SK-N-SH (cell line): ENCODE results near the gene ANKRD12. TPM values are rescaled to one million over a fixed set of nuclear protein-coding genes. Genes with fewer than 3 reads are reported as not detected.
"Not testable (repeated sequence)": the region's sequence is repeated elsewhere in the genome, so short reads cannot be mapped to it uniquely, and the experiment has no call there.

Experiments
- CTCF ChIA-PET: fragments of 300-600, 350-600 bp; formaldehyde crosslinking; extraction: SDS; loops from one replicate; lab custom pipeline; 2021; lab: Yijun Ruan, JAX
- POLR2A ChIA-PET: fragments of 350-600 bp; sonication (Branson Sonifier 250); formaldehyde crosslinking; extraction: SDS; loops from one replicate; lab custom pipeline; 2020; ENCODE audit warnings: antibody characterized with exemption, inconsistent platforms; lab: Yijun Ruan, JAX
- DNase-seq: peaks from one replicate; pipeline ENCODE4 v3.0.0; 2012
- H2AFZ ChIP-seq: fragments of 200-600 bp; sonication (generic); 2 replicates; pipeline ENCODE4 v1.8.1; 2016; ENCODE audit warnings: antibody characterized with exemption, mild to moderate bottlenecking, low read depth
- H3F3A ChIP-seq: fragments of 200-600 bp; sonication (generic); replicated peaks from 2 replicates; pipeline ENCODE3; 2016; ENCODE audit warnings: antibody characterized with exemption, mild to moderate bottlenecking; ENCODE audit not compliant: insufficient read depth
- H3K27ac ChIP-seq, 2 experiments: fragments of 200-500 bp in 1 of 2; fragments of 200-600 bp in 1 of 2; sonication (Bioruptor generic) in 1 of 2; sonication (generic), shearing (Covaris generic) in 1 of 2; 2 replicates each; pipeline versions ENCODE4 v1.5.1 to v1.6.1; 2014 to 2016; ENCODE audit warnings: low read depth in 2 of 2, inconsistent platforms in 1 of 2, low read length in 1 of 2, mild to moderate bottlenecking in 1 of 2, mixed read lengths in 1 of 2
- H3K27me3 ChIP-seq: fragments of 200-600 bp; sonication (generic), shearing (Covaris generic); 2 replicates; pipeline ENCODE4 v1.6.1; 2016; ENCODE audit warnings: mixed run types; ENCODE audit not compliant: insufficient read depth
- H3K36me3 ChIP-seq, 2 experiments: fragments of 200-500 bp in 1 of 2; fragments of 200-600 bp in 1 of 2; sonication (Bioruptor generic) in 1 of 2; sonication (generic) in 1 of 2; replicated peaks in 1 of 2; 2 replicates each; pipeline versions ENCODE3 to v1.5.1; 2014 to 2016; ENCODE audit warnings: low read length in 1 of 2, mild to moderate bottlenecking in 1 of 2; ENCODE audit not compliant: insufficient read depth in 2 of 2, control insufficient read depth in 1 of 2
- H3K4me1 ChIP-seq, 2 experiments: fragments of 200-500 bp in 1 of 2; fragments of 200-600 bp in 1 of 2; sonication (Bioruptor generic) in 1 of 2; sonication (generic), shearing (Covaris generic) in 1 of 2; 2 replicates each; pipeline versions ENCODE4 v1.5.1 to v1.6.1; 2014 to 2016; ENCODE audit warnings: low read depth in 1 of 2, low read length in 1 of 2, mixed run types in 1 of 2; ENCODE audit not compliant: insufficient read depth in 2 of 2, control insufficient read depth in 1 of 2
- H3K4me2 ChIP-seq: fragments of 200-600 bp; sonication (generic), shearing (Covaris generic); 2 replicates; pipeline ENCODE4 v1.6.1; 2017; ENCODE audit warnings: mixed run types
- H3K4me3 ChIP-seq, 2 experiments: fragments of 200-500 bp in 1 of 2; fragments of 200-600 bp in 1 of 2; sonication (Bioruptor generic) in 1 of 2; sonication (generic), shearing (Covaris generic) in 1 of 2; 2 replicates each; pipeline versions ENCODE4 v1.5.1 to v1.8.1; 2014 to 2016; ENCODE audit warnings: low read depth in 2 of 2, inconsistent platforms in 1 of 2, low read length in 1 of 2, mild to moderate bottlenecking in 1 of 2, mixed read lengths in 1 of 2, moderate library complexity in 1 of 2
- H3K79me2 ChIP-seq: fragments of 200-600 bp; sonication (generic); 2 replicates; pipeline ENCODE4 v1.8.1; 2017; ENCODE audit warnings: mild to moderate bottlenecking; ENCODE audit not compliant: insufficient read depth
- H3K9ac ChIP-seq: fragments of 200-600 bp; sonication (generic); 2 replicates; pipeline ENCODE4 v1.6.1; 2017; ENCODE audit warnings: mixed run types
- H3K9me2 ChIP-seq: fragments of 200-600 bp; sonication (generic); 2 replicates; pipeline ENCODE4 v1.6.1; 2017; ENCODE audit warnings: mixed run types
- H3K9me3 ChIP-seq: fragments of 200-600 bp; sonication (generic); 2 replicates; pipeline ENCODE4 v1.6.1; 2017; ENCODE audit warnings: mixed run types, mild to moderate bottlenecking, moderate library complexity
- H4K20me1 ChIP-seq: fragments of 200-600 bp; sonication (generic); 2 replicates; pipeline ENCODE4 v1.6.1; 2017; ENCODE audit warnings: mild to moderate bottlenecking, mixed run types; ENCODE audit not compliant: insufficient read depth
- ELF1 ChIP-seq: IDR thresholded peaks from 2 replicates; pipeline ENCODE4 v1.4.0; 2012
- FOSL2 ChIP-seq: IDR thresholded peaks from 2 replicates; pipeline ENCODE4 v1.4.0; 2012; ENCODE audit warnings: low read depth, mild to moderate bottlenecking, moderate library complexity, borderline replicate concordance
- FOXM1 ChIP-seq: IDR thresholded peaks from 2 replicates; pipeline ENCODE4 v1.4.0; 2012; ENCODE audit warnings: low read depth, mild to moderate bottlenecking
- JUND ChIP-seq: IDR thresholded peaks from 2 replicates; pipeline ENCODE4 v1.4.0; 2012
- MEF2A ChIP-seq: IDR thresholded peaks from 2 replicates; pipeline ENCODE4 v1.4.0; 2012; ENCODE audit warnings: low read depth, borderline replicate concordance
- NFIC ChIP-seq: IDR thresholded peaks from 2 replicates; pipeline ENCODE4 v1.4.0; 2012; ENCODE audit warnings: borderline replicate concordance
- RCOR1 ChIP-seq: fragments of 150-350 bp; IDR thresholded peaks from 2 replicates; pipeline ENCODE4 v1.6.1; 2017; ENCODE audit warnings: antibody characterized with exemption, low read length
- RXRA ChIP-seq: IDR thresholded peaks from 2 replicates; pipeline ENCODE4 v1.4.0; 2012; ENCODE audit warnings: low read depth, mild to moderate bottlenecking, borderline replicate concordance
- SIN3A ChIP-seq: IDR thresholded peaks from 2 replicates; pipeline ENCODE4 v1.6.1; 2012; ENCODE audit warnings: low read depth, mild to moderate bottlenecking, low read length, moderate library complexity, borderline replicate concordance
- SMC3 ChIP-seq: IDR thresholded peaks from 2 replicates; pipeline ENCODE4 v1.6.1; 2012; ENCODE audit warnings: low read depth, low read length, improper control_type of control experiment
- TAF1 ChIP-seq: IDR thresholded peaks from 2 replicates; pipeline ENCODE4 v1.6.1; 2012; ENCODE audit warnings: low read depth, mild to moderate bottlenecking, low read length, moderate library complexity, borderline replicate concordance
- WGBS: methylation state at CpG from one replicate; pipeline ENCODE4 v1.1.6; 2017; ENCODE audit warnings: low lambda C conversion rate; 5-methylcytosine and 5-hydroxymethylcytosine counted together
- polyA plus RNA-seq, 3 experiments: library from polyadenylated mRNA; depleted of rRNA; stranded (reverse); fragments of >200 nt; gene quantifications; 2 replicates each; pipeline ENCODE4 v1.2.3, GENCODE V29; 2012
- TF ChIP-seq, protein P1 (sequence below): IDR thresholded peaks from 2 replicates; pipeline ENCODE4 v1.6.1; 2012; ENCODE audit warnings: mild to moderate bottlenecking, low read depth, low read length, moderate library complexity
- TF ChIP-seq, protein P2 (sequence below): fragments of 150-350 bp; IDR thresholded peaks from 2 replicates; pipeline ENCODE4 v1.6.1; 2017; ENCODE audit warnings: antibody characterized with exemption, low read length, low read depth, borderline replicate concordance
- TF ChIP-seq, protein P3 (sequence below): IDR thresholded peaks from 2 replicates; pipeline ENCODE4 v1.4.0; 2012; ENCODE audit warnings: low read depth, borderline replicate concordance

ANKRD12 gene
- polyA plus RNA-seq, 1 of the 3 experiments (the other 2 are of a cell fraction) = 1.3 TPM

DNA sequence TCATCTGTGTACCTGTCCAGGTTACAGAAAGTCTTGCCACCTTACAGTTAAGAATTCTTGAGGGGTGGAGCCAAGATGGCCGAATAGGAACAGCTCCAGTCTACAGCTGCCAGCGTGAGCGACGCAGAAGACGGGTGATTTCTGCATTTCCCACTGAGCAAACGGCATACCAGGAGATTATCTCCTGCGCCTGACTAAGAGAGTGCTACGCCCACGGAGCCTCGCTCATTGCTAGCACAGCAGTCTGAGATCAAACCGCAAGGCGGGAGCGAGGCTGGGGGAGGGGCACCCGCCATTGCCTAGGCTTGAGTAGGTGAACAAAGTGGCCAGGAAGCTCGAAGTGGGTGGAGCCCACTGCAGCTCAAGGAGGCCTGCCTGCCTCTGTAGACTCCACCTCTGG is 128.2 kb downstream of the ANKRD12 start:
- H3K27me3 ChIP-seq, POLR2A ChIA-PET, H3K27ac ChIP-seq, H3K4me3 ChIP-seq, H3K9me2 ChIP-seq, H3F3A ChIP-seq, H3K4me2 ChIP-seq, CTCF ChIA-PET, H3K79me2 ChIP-seq, H3K4me1 ChIP-seq, H3K9me3 ChIP-seq, H3K9ac ChIP-seq, DNase-seq, H4K20me1 ChIP-seq, H2AFZ ChIP-seq: not testable (repeated sequence)
- WGBS = 95% methylated on average over 14 of the region's 15 CpGs
- H3K36me3 ChIP-seq = peaks cover 3 to 27% of the 10 kb centered on the region in 2 experiments

DNA sequence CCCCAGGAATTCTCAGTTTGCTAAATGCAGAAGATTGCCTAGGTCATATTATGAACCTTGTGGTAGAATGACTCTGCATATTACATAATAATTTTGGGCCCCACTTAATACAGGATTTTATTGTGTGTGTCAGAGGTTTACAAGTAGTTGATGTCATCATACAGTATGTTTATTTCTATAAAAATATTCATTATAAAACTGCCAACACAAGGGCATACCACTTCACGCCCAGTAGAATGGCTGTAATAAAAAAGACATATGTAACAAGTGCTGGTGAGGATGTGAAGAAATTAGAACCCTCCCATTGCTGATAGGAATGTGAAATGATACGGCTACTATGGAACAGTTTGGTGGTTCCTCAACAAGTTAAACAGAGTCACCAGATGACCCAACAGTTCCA is 136.6 kb downstream of the ANKRD12 start:
- no peaks in the 10 kb centered on the region for H3K4me1 ChIP-seq
- DNase-seq = no peak
- POLR2A ChIA-PET = no interaction called here
- peaks cover 14 to 38% of the 10 kb centered on the region in 2 experiments for H3K36me3 ChIP-seq
- no peaks in the 10 kb centered on the region for H3K27me3 ChIP-seq
- H3K79me2 ChIP-seq = no peaks in the 10 kb centered on the region
- no peak overlapping the region for H3K27ac ChIP-seq
- no peak overlapping the region; a peak in 1 of 4 replicates for H3K4me3 ChIP-seq
- TF ChIP-seq RCOR1 = no peak
- H4K20me1 ChIP-seq = no peaks in the 10 kb centered on the region
- no peak overlapping the region for H2AFZ ChIP-seq
- no peak overlapping the region for H3K4me2 ChIP-seq
- 97% methylated on average over 2 of the region's 2 CpGs for WGBS
- no peaks in the 10 kb centered on the region; the same call in 1 of the 2 replicates for H3K9me3 ChIP-seq
- peaks cover under 1% of the 10 kb centered on the region for H3F3A ChIP-seq
- H3K9me2 ChIP-seq = no peaks in the 10 kb centered on the region
- H3K9ac ChIP-seq = no peak overlapping the region
- CTCF ChIA-PET = interaction anchor here (1.4 kb wide), 1 partner anchor 28 kb away, joined by 3 read pairs; no protein-coding TSS in a partner anchor

DNA sequence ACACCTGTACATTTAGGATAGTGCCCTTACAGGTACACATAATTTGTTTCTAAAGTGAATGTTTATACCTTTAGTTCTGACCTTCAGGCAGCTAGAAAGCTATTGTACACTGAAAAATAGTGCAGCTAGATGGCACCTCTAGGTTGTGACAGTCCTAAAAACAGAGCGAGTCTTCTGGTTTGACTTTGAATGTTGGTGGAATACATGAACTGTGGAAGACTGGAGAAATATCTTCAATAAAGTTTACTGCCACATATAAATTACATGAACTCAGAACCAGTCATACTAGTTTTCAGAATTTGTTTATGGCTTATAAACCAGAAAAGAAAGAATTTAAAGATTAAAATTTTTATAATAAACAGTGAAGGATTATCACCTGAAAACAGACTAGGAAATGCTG is 139.3 kb downstream of the ANKRD12 start:
- peaks cover 22 to 59% of the 10 kb centered on the region in 2 experiments for H3K36me3 ChIP-seq
- peaks cover 4% of the 10 kb centered on the region for H3F3A ChIP-seq
- no peak overlapping the region for H3K27ac ChIP-seq
- no peaks in the 10 kb centered on the region for H3K79me2 ChIP-seq
- no peaks in the 10 kb centered on the region for H3K27me3 ChIP-seq
- TF ChIP-seq RXRA (no peak), MEF2A (no peak), FOXM1 (no peak), TAF1 (no peak), FOSL2 (no peak), NFIC (no peak), SIN3A (no peak), ELF1 (no peak), SMC3 (no peak), JUND (no peak)
- TF ChIP-seq, protein P1, sequence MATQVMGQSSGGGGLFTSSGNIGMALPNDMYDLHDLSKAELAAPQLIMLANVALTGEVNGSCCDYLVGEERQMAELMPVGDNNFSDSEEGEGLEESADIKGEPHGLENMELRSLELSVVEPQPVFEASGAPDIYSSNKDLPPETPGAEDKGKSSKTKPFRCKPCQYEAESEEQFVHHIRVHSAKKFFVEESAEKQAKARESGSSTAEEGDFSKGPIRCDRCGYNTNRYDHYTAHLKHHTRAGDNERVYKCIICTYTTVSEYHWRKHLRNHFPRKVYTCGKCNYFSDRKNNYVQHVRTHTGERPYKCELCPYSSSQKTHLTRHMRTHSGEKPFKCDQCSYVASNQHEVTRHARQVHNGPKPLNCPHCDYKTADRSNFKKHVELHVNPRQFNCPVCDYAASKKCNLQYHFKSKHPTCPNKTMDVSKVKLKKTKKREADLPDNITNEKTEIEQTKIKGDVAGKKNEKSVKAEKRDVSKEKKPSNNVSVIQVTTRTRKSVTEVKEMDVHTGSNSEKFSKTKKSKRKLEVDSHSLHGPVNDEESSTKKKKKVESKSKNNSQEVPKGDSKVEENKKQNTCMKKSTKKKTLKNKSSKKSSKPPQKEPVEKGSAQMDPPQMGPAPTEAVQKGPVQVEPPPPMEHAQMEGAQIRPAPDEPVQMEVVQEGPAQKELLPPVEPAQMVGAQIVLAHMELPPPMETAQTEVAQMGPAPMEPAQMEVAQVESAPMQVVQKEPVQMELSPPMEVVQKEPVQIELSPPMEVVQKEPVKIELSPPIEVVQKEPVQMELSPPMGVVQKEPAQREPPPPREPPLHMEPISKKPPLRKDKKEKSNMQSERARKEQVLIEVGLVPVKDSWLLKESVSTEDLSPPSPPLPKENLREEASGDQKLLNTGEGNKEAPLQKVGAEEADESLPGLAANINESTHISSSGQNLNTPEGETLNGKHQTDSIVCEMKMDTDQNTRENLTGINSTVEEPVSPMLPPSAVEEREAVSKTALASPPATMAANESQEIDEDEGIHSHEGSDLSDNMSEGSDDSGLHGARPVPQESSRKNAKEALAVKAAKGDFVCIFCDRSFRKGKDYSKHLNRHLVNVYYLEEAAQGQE = no peak
- TF ChIP-seq, protein P2, sequence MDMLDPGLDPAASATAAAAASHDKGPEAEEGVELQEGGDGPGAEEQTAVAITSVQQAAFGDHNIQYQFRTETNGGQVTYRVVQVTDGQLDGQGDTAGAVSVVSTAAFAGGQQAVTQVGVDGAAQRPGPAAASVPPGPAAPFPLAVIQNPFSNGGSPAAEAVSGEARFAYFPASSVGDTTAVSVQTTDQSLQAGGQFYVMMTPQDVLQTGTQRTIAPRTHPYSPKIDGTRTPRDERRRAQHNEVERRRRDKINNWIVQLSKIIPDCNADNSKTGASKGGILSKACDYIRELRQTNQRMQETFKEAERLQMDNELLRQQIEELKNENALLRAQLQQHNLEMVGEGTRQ = no peak
- TF ChIP-seq, protein P3, sequence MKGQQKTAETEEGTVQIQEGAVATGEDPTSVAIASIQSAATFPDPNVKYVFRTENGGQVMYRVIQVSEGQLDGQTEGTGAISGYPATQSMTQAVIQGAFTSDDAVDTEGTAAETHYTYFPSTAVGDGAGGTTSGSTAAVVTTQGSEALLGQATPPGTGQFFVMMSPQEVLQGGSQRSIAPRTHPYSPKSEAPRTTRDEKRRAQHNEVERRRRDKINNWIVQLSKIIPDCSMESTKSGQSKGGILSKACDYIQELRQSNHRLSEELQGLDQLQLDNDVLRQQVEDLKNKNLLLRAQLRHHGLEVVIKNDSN = no peak
- H3K4me3 ChIP-seq = no peak overlapping the region
- no peaks in the 10 kb centered on the region for H4K20me1 ChIP-seq
- H3K4me1 ChIP-seq = no peaks in the 10 kb centered on the region
- no peak overlapping the region for H3K9ac ChIP-seq
- no peak overlapping the region for H2AFZ ChIP-seq
- no peak for DNase-seq
- CTCF ChIA-PET = interaction anchor here (0.6 kb wide), 1 partner anchor 37 kb away, joined by 3 read pairs; no protein-coding TSS in a partner anchor
- no peaks in the 10 kb centered on the region for H3K9me2 ChIP-seq
- WGBS = 91% methylated on average over 1 of the region's 1 CpG
- POLR2A ChIA-PET = no interaction called here
- H3K9me3 ChIP-seq = no peaks in the 10 kb centered on the region; the same call in 1 of the 2 replicates
- no peak overlapping the region for H3K4me2 ChIP-seq
